Measurements from ENCODE around the gene PXMP4.
A peak's percentile ranks its signal among the peaks of the same experiment; 100 is the strongest.

The PXMP4 gene

GRCh38 chr20:33731693-33732165 lies 11.6 kb upstream of the PXMP4 start, which contains the start of gene ZNF341:
ZNF341 (plus strand) TSS chr20:33731996; CDS start chr20:33732022, 26 bp downstream.
- DNase-seq: peak; percentile 81

- no peak for DNase-seq
These were observed 11.0 kb upstream of the PXMP4 start for GRCh38 chr20:33730946-33731692.

- DNase-seq: no peak
These were observed 9.0 kb upstream of the PXMP4 start for GRCh38 chr20:33729101-33729500.

- DNase-seq: no peak
These were observed 8.4 kb upstream of the PXMP4 start for GRCh38 chr20:33728463-33728862.

GRCh38 chr20:33727806-33728205 lies 7.7 kb upstream of the PXMP4 start:
- DNase-seq: no peak

- DNase-seq: no peak
These were observed 7.0 kb upstream of the PXMP4 start for GRCh38 chr20:33727115-33727479.

- no peak for DNase-seq
These were observed 5.6 kb upstream of the PXMP4 start for GRCh38 chr20:33725607-33726264.

GRCh38 chr20:33724439-33725094 lies 4.5 kb upstream of the PXMP4 start:
- peak; percentile 88 for DNase-seq

GRCh38 chr20:33721391-33722140 lies 1.5 kb upstream of the PXMP4 start:
- DNase-seq: no peak

GRCh38 chr20:33719277-33719988 lies 677 bp downstream of the PXMP4 start:
- DNase-seq: no peak

GRCh38 chr20:33716498-33716897 lies 3.6 kb downstream of the PXMP4 start:
- DNase-seq: no peak

GRCh38 chr20:33713865-33714367 lies 6.2 kb downstream of the PXMP4 start:
- DNase-seq: no peak

- DNase-seq: no peak
These were observed 8.7 kb downstream of the PXMP4 start for GRCh38 chr20:33711446-33711738.

- no peak for DNase-seq
These were observed 9.2 kb downstream of the PXMP4 start for GRCh38 chr20:33710681-33711445.

GRCh38 chr20:33709905-33710541 lies 10.1 kb downstream of the PXMP4 start:
- DNase-seq: no peak

GRCh38 chr20:33709398-33709797 lies 10.7 kb downstream of the PXMP4 start:
- DNase-seq: no peak

- DNase-seq: no peak
These were observed 12.4 kb downstream of the PXMP4 start for GRCh38 chr20:33707668-33708067.

- DNase-seq: no peak
These were observed 15.7 kb downstream of the PXMP4 start for GRCh38 chr20:33704197-33704924.

- no peak for DNase-seq
These were observed 16.5 kb downstream of the PXMP4 start for GRCh38 chr20:33703498-33704137.

- no peak for DNase-seq
These were observed 17.2 kb downstream of the PXMP4 start for GRCh38 chr20:33702861-33703260.

Data from MV-4-11 (cell line).